HepG2 (cell line): ENCODE results near the gene BCLAF1. TPM values are rescaled to one million over a fixed set of nuclear protein-coding genes. Genes with fewer than 3 reads are reported as not detected.

ENCODE experiments used
- HNRNPLL ChIP-seq: fragments of 200-400 bp; formaldehyde crosslinking; IDR thresholded peaks from 2 replicates; pipeline ENCODE4 v1.6.1; 2017; ENCODE audit warnings: mild to moderate bottlenecking, low read depth, low read length; ENCODE audit not compliant: poor library complexity, severe bottlenecking
- SOX6 ChIP-seq, 2 experiments: fragments of 450-650 bp in 1 of 2; sonication (generic) in 1 of 2; formaldehyde crosslinking in 1 of 2; IDR thresholded peaks; 2 replicates each; pipeline versions ENCODE4 v1.4.0 to v1.6.1; 2017 to 2020; ENCODE audit warnings: antibody characterized with exemption in 1 of 2, mild to moderate bottlenecking in 1 of 2, missing genetic modification reagents in 1 of 2
- TP53 ChIP-seq: sonication (generic); formaldehyde crosslinking; conservative IDR thresholded peaks from 2 replicates; pipeline ENCODE4 v1.4.0; 2020; ENCODE audit warnings: missing genetic modification reagents
- ZNF619 ChIP-seq: sonication (generic); formaldehyde crosslinking; IDR thresholded peaks from 2 replicates; pipeline ENCODE4 v1.4.0; 2020; ENCODE audit warnings: mild to moderate bottlenecking, missing genetic modification reagents
- polyA plus RNA-seq, 8 experiments: library from polyadenylated mRNA; depleted of rRNA in 3 of 8; stranded (reverse) in 7 of 8; unstranded in 1 of 8; fragments of >200 nt; fragmentation: Illumina TruSeq in 4 of 8; extraction: Trizol in 4 of 8; gene quantifications; 2 replicates each; pipeline versions ENCODE4 v1.2.1 to v1.2.3, GENCODE V29; 2011 to 2016; ENCODE audit warnings: low read depth in 4 of 8, missing spikeins in 1 of 8, mixed read lengths in 1 of 8; ENCODE audit not compliant: insufficient read depth in 1 of 8
- small RNA-seq, 3 experiments: library from RNA; depleted of rRNA; stranded (forward); fragments of <200 nt; gene quantifications; one replicate each; pipeline ENCODE3, GENCODE V24; 2012; ENCODE audit warnings: low read depth in 2 of 3, low replicate concordance in 1 of 3; ENCODE audit not compliant: insufficient read length in 3 of 3, insufficient read depth in 2 of 3
- total RNA-seq, 5 experiments: library from RNA; depleted of rRNA; stranded (reverse); fragments of >200 nt; fragmentation: Illumina TruSeq; extraction: Trizol; gene quantifications; 2 replicates each; pipeline ENCODE4 v1.2.3, GENCODE V29; 2016; ENCODE audit warnings: low read depth in 1 of 5
- TF ChIP-seq, protein P1 (sequence below), 2 experiments: sonication (generic) in 1 of 2; formaldehyde crosslinking in 1 of 2; IDR thresholded peaks; 2 replicates each; pipeline versions ENCODE4 v1.4.0 to v1.6.1; 2018 to 2020; ENCODE audit warnings: missing genetic modification reagents in 2 of 2, borderline replicate concordance in 1 of 2, low read depth in 1 of 2, mild to moderate bottlenecking in 1 of 2, missing biosample characterization in 1 of 2

Gene BCLAF1
- total and polyA plus RNA-seq, 2 of the 13 experiments (the other 11 are each of a cell fraction or from before 2014, with no cell fraction given): 55.3 to 292 TPM

DNA sequence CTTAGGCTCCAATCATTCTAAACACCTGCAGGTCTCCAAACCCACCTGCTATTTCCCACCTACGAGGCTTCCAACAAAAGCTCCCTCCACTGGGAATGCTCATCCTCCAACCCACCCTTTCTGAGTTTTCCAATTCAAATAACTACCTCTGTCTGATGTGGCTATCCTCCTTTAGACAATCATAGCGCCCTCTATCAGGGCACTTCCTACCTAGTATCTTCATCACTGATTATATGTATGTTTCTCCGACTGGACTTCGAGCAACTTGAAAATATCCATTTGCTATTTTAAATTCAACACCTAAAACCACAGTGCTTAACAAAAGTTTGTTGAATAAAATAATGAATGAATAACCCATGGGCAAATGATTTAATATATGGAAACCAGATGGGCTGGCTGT lies 80.9 kb downstream of the BCLAF1 start (continued):
- TF ChIP-seq, protein P1, sequence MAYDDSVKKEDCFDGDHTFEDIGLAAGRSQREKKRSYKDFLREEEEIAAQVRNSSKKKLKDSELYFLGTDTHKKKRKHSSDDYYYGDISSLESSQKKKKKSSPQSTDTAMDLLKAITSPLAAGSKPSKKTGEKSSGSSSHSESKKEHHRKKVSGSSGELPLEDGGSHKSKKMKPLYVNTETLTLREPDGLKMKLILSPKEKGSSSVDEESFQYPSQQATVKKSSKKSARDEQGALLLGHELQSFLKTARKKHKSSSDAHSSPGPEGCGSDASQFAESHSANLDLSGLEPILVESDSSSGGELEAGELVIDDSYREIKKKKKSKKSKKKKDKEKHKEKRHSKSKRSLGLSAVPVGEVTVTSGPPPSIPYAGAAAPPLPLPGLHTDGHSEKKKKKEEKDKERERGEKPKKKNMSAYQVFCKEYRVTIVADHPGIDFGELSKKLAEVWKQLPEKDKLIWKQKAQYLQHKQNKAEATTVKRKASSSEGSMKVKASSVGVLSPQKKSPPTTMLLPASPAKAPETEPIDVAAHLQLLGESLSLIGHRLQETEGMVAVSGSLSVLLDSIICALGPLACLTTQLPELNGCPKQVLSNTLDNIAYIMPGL (CRISPR knock-in tag; IDR thresholded peaks at IDR 0.05; ENCODE audit: borderline replicate concordance in 1 of 2, low read depth in 1 of 2): no peak
- TF ChIP-seq HNRNPLL (no peak), TP53 (CRISPR knock-in tag) (no peak), ZNF619 (CRISPR knock-in tag) (no peak), SOX6 (IDR thresholded peaks at IDR 0.05) (no peak), SOX6 (CRISPR knock-in tag; IDR thresholded peaks at IDR 0.05) (no peak)
- TF ChIP-seq, all 625 proteins: peak for 0

Small RNAs within 50 kb of the gene (small RNA-seq; reads per million reads assigned to genes)
- gene AL023284.1: 0 reads per million in 3 experiments

Other genes starting within 250 kb of the BCLAF1 start
- 10.7 and 12.5 TPM in 2 replicates for gene MTFR2, start 39.5 kb downstream of the BCLAF1 start, total RNA-seq (2016; rRNA removed; fragmentation: Illumina TruSeq; extraction: Trizol)
- 5.1 and 6.7 TPM in 2 replicates for gene MTFR2, start 39.5 kb downstream of the BCLAF1 start, polyA plus RNA-seq (2011; rRNA removed)